H1 (cell line): ENCODE results near the gene ARFRP1. TPM values are rescaled to one million over a fixed set of nuclear protein-coding genes. Genes with fewer than 3 reads are reported as not detected.

Experiments
- CTCF ChIA-PET: fragments of 300-600 bp; sonication (Branson Sonifier 250); formaldehyde crosslinking; loops from one replicate; lab custom pipeline; 2021; ENCODE audit not compliant: partially characterized antibody; lab: Charles Lee
- POLR2A ChIA-PET: fragments of 300-600 bp; sonication (Branson Sonifier 250); formaldehyde crosslinking; loops from one replicate; lab custom pipeline; 2021; ENCODE audit warnings: inconsistent platforms; ENCODE audit not compliant: partially characterized antibody; lab: Charles Lee
- DNase-seq, 2 experiments: peaks; one replicate each; pipeline versions ENCODE4 v3.0.0 to v3.0.0-alpha.2; 2010 to 2022; ENCODE audit warnings: low spot score in 2 of 2, low read depth in 1 of 2, mixed read lengths in 1 of 2
- FAIRE-seq: peaks from 2 replicates; lab custom pipeline; 2011; peaks lifted over from hg19 to GRCh38; lab: Jason Lieb, UNC
- H2AFZ ChIP-seq: 2 replicates; pipeline ENCODE4 v1.8.1; 2012; ENCODE audit warnings: low read length, inconsistent platforms
- H2AK5ac ChIP-seq: 2 replicates; pipeline ENCODE4 v1.6.1; 2013; ENCODE audit warnings: low read depth, low read length
- H2BK120ac ChIP-seq: replicated peaks from 2 replicates; pipeline ENCODE3; 2013; ENCODE audit warnings: low read depth, low read length, inconsistent platforms
- H2BK12ac ChIP-seq: 2 replicates; pipeline ENCODE4 v1.6.1; 2013; ENCODE audit warnings: low read depth, low read length
- H2BK15ac ChIP-seq: 2 replicates; pipeline ENCODE4 v1.6.1; 2013; ENCODE audit warnings: low read length
- H2BK20ac ChIP-seq: 2 replicates; pipeline ENCODE4 v1.6.1; 2013; ENCODE audit warnings: low read length
- H2BK5ac ChIP-seq: 2 replicates; pipeline ENCODE4 v1.6.1; 2013; ENCODE audit warnings: low read depth, low read length
- H3K14ac ChIP-seq: 2 replicates; pipeline ENCODE4 v1.6.1; 2013; ENCODE audit warnings: inconsistent platforms; ENCODE audit not compliant: insufficient read length
- H3K18ac ChIP-seq: 2 replicates; pipeline ENCODE4 v1.6.1; 2013; ENCODE audit warnings: low read length; ENCODE audit errors: extremely low read depth
- H3K23ac ChIP-seq: 2 replicates; pipeline ENCODE4 v1.6.1; 2013; ENCODE audit warnings: inconsistent platforms; ENCODE audit not compliant: insufficient read length
- H3K23me2 ChIP-seq: 2 replicates; pipeline ENCODE4 v1.6.1; 2013; ENCODE audit warnings: low read depth, low read length
- H3K27ac ChIP-seq: 2 replicates; pipeline ENCODE4 v1.6.1; 2011; ENCODE audit warnings: low read depth, low read length, inconsistent platforms
- H3K27me3 ChIP-seq, 4 experiments: replicated peaks in 1 of 4; 1 replicate in 1 of 4; 2 replicates in 3 of 4; pipeline versions ENCODE4 v1.6.1 to v1.8.1; 2011 to 2013; ENCODE audit warnings: low read length in 3 of 4, mild to moderate bottlenecking in 3 of 4, inconsistent platforms in 2 of 4, mixed read lengths in 2 of 4, moderate library complexity in 1 of 4; ENCODE audit not compliant: control insufficient read depth in 3 of 4, insufficient read depth in 3 of 4; ENCODE audit errors: extremely low read depth in 1 of 4
- H3K36me3 ChIP-seq, 4 experiments: 2 replicates each; pipeline versions ENCODE4 v1.6.1 to v1.8.1; 2011 to 2013; ENCODE audit warnings: mild to moderate bottlenecking in 4 of 4, low read length in 3 of 4, moderate library complexity in 2 of 4, control low read depth in 1 of 4, inconsistent platforms in 1 of 4; ENCODE audit not compliant: insufficient read depth in 4 of 4, control insufficient read depth in 2 of 4
- H3K4ac ChIP-seq: replicated peaks from 2 replicates; pipeline ENCODE3; 2013; ENCODE audit warnings: low read length, low read depth, mixed read lengths, inconsistent platforms; ENCODE audit not compliant: insufficient read length
- H3K4me1 ChIP-seq, 4 experiments: replicated peaks in 1 of 4; 1 replicate in 1 of 4; 2 replicates in 3 of 4; pipeline versions ENCODE4 v1.6.1 to v1.8.1; 2011 to 2013; ENCODE audit warnings: low read length in 3 of 4, inconsistent platforms in 2 of 4, mixed read lengths in 1 of 4; ENCODE audit not compliant: insufficient read depth in 4 of 4, control insufficient read depth in 3 of 4
- H3K4me2 ChIP-seq, 2 experiments: 2 replicates each; pipeline versions ENCODE4 v1.6.1 to v1.8.1; 2011 to 2013; ENCODE audit warnings: low read depth in 2 of 2, low read length in 2 of 2, control low read depth in 1 of 2, inconsistent platforms in 1 of 2, mild to moderate bottlenecking in 1 of 2; ENCODE audit not compliant: insufficient read depth in 1 of 2
- H3K4me3 ChIP-seq, 4 experiments: fragments of 200-600, 300-600 bp in 1 of 4; sonication (generic), shearing (Covaris generic), sonication (Bioruptor Twin) in 1 of 4; 2 replicates each; pipeline versions ENCODE4 v1.5.1 to v1.8.1; 2011 to 2016; ENCODE audit warnings: low read length in 4 of 4, low read depth in 3 of 4, control low read depth in 2 of 4, inconsistent platforms in 2 of 4, mild to moderate bottlenecking in 2 of 4, mixed read lengths in 1 of 4, moderate library complexity in 1 of 4; ENCODE audit not compliant: insufficient read depth in 2 of 4; ENCODE audit errors: extremely low read depth in 1 of 4
- H3K56ac ChIP-seq: replicated peaks from 2 replicates; pipeline ENCODE3; 2013; ENCODE audit warnings: low read depth, mild to moderate bottlenecking, mixed read lengths, low read length, inconsistent platforms; ENCODE audit not compliant: insufficient read length
- H3K79me1 ChIP-seq: 2 replicates; pipeline ENCODE4 v1.6.1; 2013; ENCODE audit warnings: low read depth, low read length, control low read depth
- H3K79me2 ChIP-seq, 2 experiments: 2 replicates each; pipeline versions ENCODE4 v1.6.1 to v1.8.1; 2012 to 2013; ENCODE audit warnings: low read length in 2 of 2, mild to moderate bottlenecking in 2 of 2, inconsistent platforms in 1 of 2; ENCODE audit not compliant: insufficient read depth in 2 of 2, control insufficient read depth in 1 of 2
- H3K9ac ChIP-seq, 4 experiments: replicated peaks in 1 of 4; 1 replicate in 1 of 4; 2 replicates in 3 of 4; pipeline versions ENCODE4 v1.6.1 to v1.8.1; 2011 to 2013; ENCODE audit warnings: low read depth in 3 of 4, low read length in 3 of 4, control low read depth in 2 of 4, mild to moderate bottlenecking in 2 of 4, moderate library complexity in 2 of 4, inconsistent platforms in 1 of 4; ENCODE audit errors: extremely low read depth in 1 of 4
- H3K9me3 ChIP-seq, 2 experiments: 2 replicates each; pipeline versions ENCODE4 v1.6.1 to v1.8.1; 2012 to 2013; ENCODE audit warnings: mild to moderate bottlenecking in 2 of 2, moderate library complexity in 2 of 2, control low read depth in 1 of 2, inconsistent platforms in 1 of 2, low read depth in 1 of 2, low read length in 1 of 2, mixed read lengths in 1 of 2; ENCODE audit not compliant: insufficient read depth in 2 of 2
- H4K20me1 ChIP-seq, 2 experiments: replicated peaks in 1 of 2; 2 replicates each; pipeline versions ENCODE3 to v1.8.1; 2011 to 2013; ENCODE audit warnings: inconsistent platforms in 2 of 2, low read length in 2 of 2, mild to moderate bottlenecking in 1 of 2; ENCODE audit not compliant: insufficient read depth in 2 of 2, control insufficient read depth in 1 of 2
- H4K5ac ChIP-seq: 2 replicates; pipeline ENCODE4 v1.6.1; 2013; ENCODE audit warnings: low read length, low read depth, mixed read lengths, inconsistent platforms; ENCODE audit not compliant: insufficient read length
- H4K8ac ChIP-seq: 2 replicates; pipeline ENCODE4 v1.8.0; 2013; ENCODE audit warnings: mild to moderate bottlenecking, moderate library complexity, low read length, inconsistent platforms; ENCODE audit not compliant: insufficient read depth; ENCODE audit errors: extremely low read depth
- H4K91ac ChIP-seq: replicated peaks from 2 replicates; pipeline ENCODE3; 2013; ENCODE audit warnings: low read length, mixed read lengths, inconsistent platforms; ENCODE audit not compliant: insufficient read length
- CTCF ChIP-seq, 3 experiments: IDR thresholded peaks; 1 replicate in 2 of 3; 2 replicates in 1 of 3; pipeline versions ENCODE4 v1.5.1 to v1.6.1; 2011; ENCODE audit warnings: low read length in 3 of 3, mild to moderate bottlenecking in 3 of 3, inconsistent platforms in 2 of 3, low read depth in 1 of 3, moderate library complexity in 1 of 3; ENCODE audit not compliant: insufficient read depth in 1 of 3; ENCODE audit errors: control extremely low read depth in 1 of 3
- TCF12 ChIP-seq: IDR thresholded peaks from 2 replicates; pipeline ENCODE4 v1.6.1; 2011; ENCODE audit warnings: low read depth, mild to moderate bottlenecking, low read length
- WGBS, 2 experiments: shearing (Covaris generic) in 1 of 2; methylation state at CpG; one replicate each; pipeline versions ENCODE4 v1.1.6 to v1.1.7; 2013 to 2015; ENCODE audit warnings: low lambda C conversion rate in 2 of 2, mixed read lengths in 2 of 2, inconsistent platforms in 1 of 2, low coverage in 1 of 2, missing lambda C conversion rate in 1 of 2; ENCODE audit not compliant: insufficient replicate concordance in 2 of 2, insufficient coverage in 1 of 2, insufficient read length in 1 of 2; ENCODE audit errors: extremely low coverage in 1 of 2, missing lambda C conversion rate in 1 of 2; 5-methylcytosine and 5-hydroxymethylcytosine counted together
- polyA plus RNA-seq, 7 experiments: library from polyadenylated mRNA; depleted of rRNA in 3 of 7; stranded (reverse) in 5 of 7; unstranded in 2 of 7; fragments of >200 nt in 5 of 7; fragments of 200-250 nt in 2 of 7; gene quantifications; 1 replicate in 5 of 7; 2 replicates in 1 of 7; 4 replicates in 1 of 7; pipeline versions ENCODE4 v1.2.1 to v1.2.3, GENCODE V29; 2011 to 2013; ENCODE audit warnings: missing spikeins in 2 of 7, mixed read lengths in 2 of 7
- total RNA-seq: library from RNA; stranded (reverse); fragmentation: NEBNext Ultra II Directional; extraction: Animal tissue kit (Norgen Biotek cat#: 25700); gene quantifications from 2 replicates; pipeline ENCODE4 v1.2.1, GENCODE V29; 2021
- TF ChIP-seq, protein P1 (sequence below): IDR thresholded peaks from 2 replicates; pipeline ENCODE4 v1.6.1; 2012; ENCODE audit warnings: low read length, inconsistent platforms

The ARFRP1 gene
- total and polyA plus RNA-seq, 2 of the 8 experiments (the other 6 are each of a cell fraction or from before 2014, with no cell fraction given) = 12.9 to 22.9 TPM

- Histone ChIP-seq H2BK15ac (no peak overlapping the region), H2BK20ac (no peak overlapping the region), H3K4me3 (no peak overlapping the region), H3K14ac (no peak overlapping the region), H3K36me3 (no peaks in the 10 kb centered on the region; a peak in 1 of 8 replicates), H3K23ac (no peak overlapping the region), H2BK120ac (no peak overlapping the region), H3K56ac (no peak overlapping the region), H2AK5ac (no peak overlapping the region), H3K4me2 (no peak overlapping the region), H3K79me2 (no peaks in the 10 kb centered on the region), H2BK12ac (no peak overlapping the region), H3K27ac (no peak overlapping the region), H2AFZ (no peak overlapping the region), H3K79me1 (no peaks in the 10 kb centered on the region; the same call in none of the 2 replicates), H3K4me1 (peaks cover 0 to 10% (median 5%) of the 10 kb centered on the region in 4 experiments; a peak in 6 of 7 replicates), H3K23me2 (peaks cover 11% of the 10 kb centered on the region), H4K5ac (no peak overlapping the region), H3K27me3 (peaks cover 0 to 2% (median 0%) of the 10 kb centered on the region in 4 experiments; a peak in 2 of 7 replicates), H2BK5ac (no peak overlapping the region), H3K9ac (no peak overlapping the region), H3K18ac (no peak overlapping the region), H3K9me3 (no peaks in the 10 kb centered on the region), H4K91ac (no peak overlapping the region), H4K8ac (peak overlapping the region; percentile 14), H4K20me1 (peaks cover 11 to 16% of the 10 kb centered on the region in 2 experiments), H3K4ac (no peak overlapping the region)
- POLR2A ChIA-PET = interaction anchor here (1.0 kb wide), 1 partner anchor 112 kb away, joined by 3 read pairs; the partner anchor contains the start of gene PTK6
- FAIRE-seq (no peak), DNase-seq (no peak)
- TF ChIP-seq CTCF (IDR thresholded peaks at IDR 0.05; ENCODE audit: control extremely low read depth in 1 of 3, insufficient read depth in 1 of 3, low read depth in 1 of 3, low read length in 3 of 3) (no peak), TCF12 (no peak)
- TF ChIP-seq, protein P1, sequence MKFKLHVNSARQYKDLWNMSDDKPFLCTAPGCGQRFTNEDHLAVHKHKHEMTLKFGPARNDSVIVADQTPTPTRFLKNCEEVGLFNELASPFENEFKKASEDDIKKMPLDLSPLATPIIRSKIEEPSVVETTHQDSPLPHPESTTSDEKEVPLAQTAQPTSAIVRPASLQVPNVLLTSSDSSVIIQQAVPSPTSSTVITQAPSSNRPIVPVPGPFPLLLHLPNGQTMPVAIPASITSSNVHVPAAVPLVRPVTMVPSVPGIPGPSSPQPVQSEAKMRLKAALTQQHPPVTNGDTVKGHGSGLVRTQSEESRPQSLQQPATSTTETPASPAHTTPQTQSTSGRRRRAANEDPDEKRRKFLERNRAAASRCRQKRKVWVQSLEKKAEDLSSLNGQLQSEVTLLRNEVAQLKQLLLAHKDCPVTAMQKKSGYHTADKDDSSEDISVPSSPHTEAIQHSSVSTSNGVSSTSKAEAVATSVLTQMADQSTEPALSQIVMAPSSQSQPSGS = no peak
- CTCF ChIA-PET = interaction anchor here (0.7 to 1.2 kb wide), 5 partner anchors 16 to 577 kb away, joined by 3 to 4 read pairs (median 3); no protein-coding TSS in a partner anchor
- WGBS, 2 experiments = 86% methylated on average over 11 of the region's 11 CpGs; no CpG with 5 or more reads in 1 of the 2 experiments
These were observed 58.7 kb downstream of the ARFRP1 start for GRCh38 chr20:63648895-63649589.
